ENCODE results near the gene COL26A1. TPM values are rescaled to one million over a fixed set of nuclear protein-coding genes. Genes with fewer than 3 reads are reported as not detected.

The COL26A1 gene
- total RNA-seq, 2 donors from 2014 or later, result 0.35 TPM; not detected in 1

DNA sequence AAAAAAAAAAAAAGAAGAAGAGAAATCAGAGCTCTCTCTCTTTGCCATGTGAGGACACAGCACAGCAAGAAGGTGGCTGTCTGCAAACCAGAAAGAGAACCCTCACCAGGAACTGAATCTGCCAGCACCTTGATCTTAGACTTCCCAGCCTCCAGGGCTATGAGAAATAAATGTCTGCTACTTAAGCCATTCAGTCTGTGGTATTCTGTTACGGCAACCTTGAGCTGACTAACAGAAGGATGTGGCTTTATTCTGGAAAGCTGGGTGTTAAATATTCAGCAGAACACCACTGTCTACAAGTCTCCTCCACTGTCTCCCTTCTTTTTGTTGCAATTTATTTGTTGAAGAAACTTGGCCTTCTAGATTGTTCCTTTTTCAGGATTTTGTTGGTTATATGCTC lies 5.0 kb downstream of the COL26A1 start:
- Histone ChIP-seq H3K9ac (ENCODE audit: low read depth in 2 of 2, low read length in 2 of 2) (no peak overlapping the region), H3K9me3 (no peaks in the 10 kb centered on the region), H3K27ac (no peak overlapping the region), H3K36me3 (no peaks in the 10 kb centered on the region), H3K27me3 (peaks cover 18% of the 10 kb centered on the region), H3K4me1 (no peaks in the 10 kb centered on the region), H3K4me3 (no peak overlapping the region)
- intact Hi-C loops (cut with DNase I), result no loop called here
- TF ChIP-seq CTCF (IDR thresholded peaks at IDR 0.05), result no peak
- no peak for DNase-seq

GRCh38 chr7:101368422-101369165 lies 5.9 kb downstream of the COL26A1 start:
- Histone ChIP-seq H3K4me3 (no peak overlapping the region), H3K27me3 (peaks cover 11% of the 10 kb centered on the region), H3K4me1 (no peaks in the 10 kb centered on the region), H3K27ac (no peak overlapping the region), H3K36me3 (no peaks in the 10 kb centered on the region), H3K9ac (ENCODE audit: low read depth in 2 of 2, low read length in 2 of 2) (no peak overlapping the region), H3K9me3 (no peaks in the 10 kb centered on the region)
- no peak for TF ChIP-seq CTCF (IDR thresholded peaks at IDR 0.05)
- no peak for DNase-seq
- intact Hi-C loops (cut with DNase I), result no loop called here

GRCh38 chr7:101370836-101371235 lies 8.2 kb downstream of the COL26A1 start:
- TF ChIP-seq CTCF (IDR thresholded peaks at IDR 0.05), result no peak
- Histone ChIP-seq H3K27ac (no peak overlapping the region), H3K4me1 (no peaks in the 10 kb centered on the region), H3K9ac (ENCODE audit: low read depth in 2 of 2, low read length in 2 of 2) (no peak overlapping the region), H3K9me3 (no peaks in the 10 kb centered on the region), H3K27me3 (no peaks in the 10 kb centered on the region), H3K36me3 (no peaks in the 10 kb centered on the region), H3K4me3 (no peak overlapping the region)
- intact Hi-C loops (cut with DNase I), result no loop called here
- no peak for DNase-seq

- intact Hi-C loops (cut with DNase I), result no loop called here
- no peak for DNase-seq
- Histone ChIP-seq H3K27me3 (no peaks in the 10 kb centered on the region), H3K36me3 (no peaks in the 10 kb centered on the region), H3K9ac (ENCODE audit: low read depth in 2 of 2, low read length in 2 of 2) (no peak overlapping the region), H3K9me3 (no peaks in the 10 kb centered on the region), H3K4me1 (no peaks in the 10 kb centered on the region), H3K27ac (no peak overlapping the region), H3K4me3 (no peak overlapping the region)
- no peak for TF ChIP-seq CTCF (IDR thresholded peaks at IDR 0.05)
Observed at GRCh38 chr7:101373812-101374614, 11.3 kb downstream of the COL26A1 start.

- no peaks in the 10 kb centered on the region for H3K27me3 ChIP-seq
- H3K9ac ChIP-seq (ENCODE audit: low read depth in 2 of 2, low read length in 2 of 2), result no peak overlapping the region
- intact Hi-C loops (cut with DNase I), result no loop called here
- no peaks in the 10 kb centered on the region for H3K36me3 ChIP-seq
- no peak for TF ChIP-seq CTCF (IDR thresholded peaks at IDR 0.05)
- H3K4me3 ChIP-seq, result no peak overlapping the region
- no peaks in the 10 kb centered on the region for H3K4me1 ChIP-seq
- no peak overlapping the region for H3K27ac ChIP-seq
- no peaks in the 10 kb centered on the region for H3K9me3 ChIP-seq
- DNase-seq, result no peak
Observed at GRCh38 chr7:101374990-101375389, 12.3 kb downstream of the COL26A1 start.
